Iris pigment epithelial cell (primary cell): ENCODE data around the gene USP24.
"Not testable (repeated sequence)": the region's sequence is repeated elsewhere in the genome, so short reads cannot be mapped to it uniquely, and the experiment has no call there.

ENCODE experiments used
- DNase-seq: peaks from one replicate; pipeline ENCODE4 v3.0.0-alpha.2; 2011; ENCODE audit warnings: low read depth

Gene USP24

GRCh38 chr1:55037733-55038551 is 177.2 kb downstream of the USP24 start:
- no peak for DNase-seq

- no peak for DNase-seq
These were observed 179.3 kb downstream of the USP24 start for GRCh38 chr1:55035904-55036303.

- no peak for DNase-seq
These were observed 180.6 kb downstream of the USP24 start for GRCh38 chr1:55034476-55035133.

- DNase-seq: no peak
These were observed 181.9 kb downstream of the USP24 start for GRCh38 chr1:55033265-55033614.

GRCh38 chr1:55031098-55031497 is 184.1 kb downstream of the USP24 start:
- not testable (repeated sequence) for DNase-seq

GRCh38 chr1:55026682-55027081 is 188.5 kb downstream of the USP24 start:
- not testable (repeated sequence) for DNase-seq

GRCh38 chr1:55024163-55024562 is 191.0 kb downstream of the USP24 start:
- DNase-seq: not testable (repeated sequence)

- peak; percentile 86 for DNase-seq
These were observed 193.1 kb downstream of the USP24 start for GRCh38 chr1:55021942-55022546.

GRCh38 chr1:55018395-55018794 is 196.8 kb downstream of the USP24 start:
- DNase-seq: no peak
